Measurements from ENCODE around the gene PLPPR1. TPM values are rescaled to one million over a fixed set of nuclear protein-coding genes. Genes with fewer than 3 reads are reported as not detected.

PLPPR1 gene
- polyA plus RNA-seq, 1 donor = 9.8 TPM

DNA sequence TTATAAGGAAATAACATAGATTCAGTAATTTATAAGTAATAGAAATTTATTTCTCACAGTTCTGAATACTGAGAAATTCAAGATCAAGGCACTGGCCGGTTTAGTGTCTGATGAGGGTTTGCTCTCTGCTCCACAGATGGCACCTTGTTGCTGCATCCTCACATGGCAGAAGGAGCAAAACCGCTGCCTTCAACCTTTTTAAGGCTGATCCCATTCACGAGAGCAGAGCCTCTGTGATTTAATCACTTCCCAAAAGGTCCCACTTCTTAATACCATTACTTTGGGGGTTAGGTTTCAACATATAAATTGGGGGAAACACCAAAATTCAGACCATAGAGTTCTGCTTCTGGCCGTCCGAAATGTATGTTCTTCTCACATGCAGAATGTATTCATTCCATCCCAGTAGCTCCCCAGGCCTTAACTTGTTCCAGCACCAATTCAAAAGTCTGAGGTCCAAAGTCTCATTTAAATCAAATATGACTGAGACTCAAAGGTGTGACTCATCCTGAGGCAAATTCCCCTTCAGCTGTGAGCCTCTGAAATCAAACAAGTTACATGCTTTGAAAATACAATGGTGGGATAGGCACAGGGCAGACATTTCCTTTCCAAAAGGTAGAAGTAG is 325.7 kb downstream of the PLPPR1 start:
- DNase-seq = no peak

DNA sequence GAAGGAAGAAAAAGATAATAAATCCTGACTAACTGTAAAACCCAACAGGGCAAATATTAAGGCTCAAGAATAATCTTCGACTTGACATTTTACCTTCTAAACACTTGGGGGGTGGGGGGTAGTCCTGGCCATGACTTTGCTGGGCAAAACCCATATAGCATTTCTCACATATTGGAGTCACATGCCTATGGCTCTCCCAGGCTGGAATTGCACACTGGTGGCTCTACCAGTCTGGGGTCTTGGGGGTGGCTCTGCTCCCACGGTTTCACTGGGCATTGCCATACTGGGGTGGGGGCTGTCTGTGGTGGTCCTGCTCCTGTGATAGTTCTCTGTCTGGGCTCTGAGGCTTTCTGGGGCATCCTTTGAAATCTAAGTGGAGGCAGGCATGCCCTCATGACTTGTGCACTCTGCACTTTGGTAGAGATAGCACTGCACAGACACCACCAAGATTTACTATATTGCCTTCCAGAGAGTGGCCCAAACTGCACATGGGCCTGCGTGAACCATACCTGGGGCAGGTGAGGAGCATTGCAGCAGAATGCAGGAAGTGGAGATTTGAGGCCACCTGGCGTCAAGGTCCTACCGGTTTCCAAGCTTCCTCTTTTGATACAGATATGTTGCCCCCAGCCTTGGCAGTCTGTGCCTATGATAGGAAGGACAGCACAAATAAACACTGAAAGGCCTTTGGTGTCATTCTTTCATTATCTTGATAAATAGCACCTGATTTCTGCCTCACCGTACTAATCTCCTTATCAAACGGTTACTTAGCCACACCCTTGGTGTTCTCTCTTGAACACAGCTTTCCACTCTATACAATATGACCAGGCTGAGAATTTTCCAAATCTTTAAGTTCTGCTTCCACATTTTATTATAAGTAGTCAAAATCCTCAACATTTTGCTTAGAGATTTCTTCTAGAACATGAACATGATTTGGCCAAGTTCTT is 326.5 kb downstream of the PLPPR1 start:
- no peak for DNase-seq

DNA sequence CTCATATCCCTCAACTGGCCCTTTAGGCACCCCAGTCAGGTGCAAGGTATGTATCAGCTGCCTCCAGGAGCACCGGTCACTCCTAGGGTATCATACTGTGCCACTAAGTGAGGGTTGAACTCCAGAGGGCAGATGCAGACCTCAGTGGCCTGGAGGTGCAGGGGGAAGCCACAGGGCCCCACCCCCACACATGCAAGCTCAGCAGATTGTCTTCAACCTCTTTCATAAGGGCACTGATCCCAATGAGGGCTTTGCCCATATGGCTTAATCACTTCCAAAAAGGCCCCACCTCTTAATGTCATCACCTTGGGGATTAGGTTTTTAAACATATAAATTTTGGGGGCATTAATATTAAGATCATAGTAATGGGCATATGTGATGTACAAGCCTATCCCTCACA is 328.1 kb downstream of the PLPPR1 start:
- DNase-seq = no peak

DNA sequence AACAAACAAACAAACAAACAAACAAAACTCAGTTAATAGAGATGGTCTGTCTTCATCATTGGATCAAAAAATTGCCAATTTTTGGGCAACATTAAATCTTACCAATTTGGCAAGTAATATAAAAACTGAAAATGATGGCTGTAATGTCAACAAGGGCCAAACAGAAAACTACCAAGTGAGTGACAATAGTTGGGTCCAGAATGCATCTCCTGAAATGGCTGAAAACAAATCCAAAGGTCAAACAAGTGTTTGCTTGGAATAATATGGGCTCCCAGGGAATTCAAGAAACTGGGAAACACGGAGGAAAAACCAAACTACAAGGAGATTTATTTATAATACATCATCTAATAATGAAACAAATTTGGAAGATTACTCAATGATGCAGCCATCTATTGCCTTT is 331.2 kb downstream of the PLPPR1 start:
- DNase-seq = no peak

DNA sequence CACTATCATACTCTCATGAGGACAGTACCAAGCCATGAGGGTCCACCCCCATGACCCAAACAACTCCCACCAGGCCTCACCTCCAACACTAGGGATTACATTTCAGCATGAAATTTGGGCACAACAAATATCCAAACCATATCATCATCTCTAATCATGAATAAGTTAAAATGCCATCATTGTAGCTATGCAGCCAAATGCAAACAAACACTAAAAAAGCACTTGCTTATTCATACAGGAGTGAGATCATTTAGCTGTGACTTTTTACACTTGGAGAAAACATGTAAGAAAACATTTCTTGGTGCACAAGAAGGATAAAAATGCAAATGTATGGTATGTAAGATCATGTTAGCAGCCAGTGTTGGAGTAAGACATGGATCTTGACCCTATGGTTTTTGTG is 332.1 kb downstream of the PLPPR1 start:
- no peak for DNase-seq

DNA sequence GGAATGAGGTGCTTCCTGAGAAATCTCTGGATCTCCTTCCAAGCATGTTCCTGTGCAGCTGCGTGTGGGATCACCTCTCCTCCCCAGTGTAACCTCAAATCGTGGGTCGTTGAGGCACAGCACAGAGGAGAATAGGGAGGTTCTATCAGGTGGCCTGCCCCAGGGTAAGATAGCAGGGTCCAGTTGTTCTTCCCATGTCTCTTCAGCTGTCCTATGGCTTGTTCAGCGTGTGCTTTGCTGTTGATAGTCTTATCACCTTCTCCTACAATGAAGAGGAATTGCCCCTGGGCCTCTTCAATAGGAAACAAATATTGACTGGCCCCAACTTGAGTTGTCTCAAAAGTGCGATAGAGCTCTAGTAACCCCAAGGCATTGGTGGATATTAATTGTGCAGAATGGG is 333.9 kb downstream of the PLPPR1 start:
- no peak for DNase-seq

DNA sequence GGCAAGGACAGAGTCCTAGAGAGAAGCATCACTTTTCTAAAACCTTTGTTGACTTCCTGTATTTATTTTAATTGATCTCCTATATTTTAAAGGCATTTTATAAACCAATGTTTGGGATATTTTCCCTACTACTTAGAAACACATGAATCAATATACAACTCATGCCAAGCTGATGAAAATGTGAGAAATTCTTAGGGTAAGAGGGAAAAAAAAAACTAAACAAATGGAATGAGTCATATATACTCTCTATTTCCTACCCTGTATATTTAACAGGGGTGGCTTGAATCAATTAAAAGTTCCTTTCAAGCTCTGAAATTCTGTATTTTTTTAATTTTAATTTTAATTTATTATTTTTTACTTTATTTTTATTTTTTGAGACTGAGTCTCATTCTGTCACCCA is 336.7 kb downstream of the PLPPR1 start:
- DNase-seq = no peak

DNA sequence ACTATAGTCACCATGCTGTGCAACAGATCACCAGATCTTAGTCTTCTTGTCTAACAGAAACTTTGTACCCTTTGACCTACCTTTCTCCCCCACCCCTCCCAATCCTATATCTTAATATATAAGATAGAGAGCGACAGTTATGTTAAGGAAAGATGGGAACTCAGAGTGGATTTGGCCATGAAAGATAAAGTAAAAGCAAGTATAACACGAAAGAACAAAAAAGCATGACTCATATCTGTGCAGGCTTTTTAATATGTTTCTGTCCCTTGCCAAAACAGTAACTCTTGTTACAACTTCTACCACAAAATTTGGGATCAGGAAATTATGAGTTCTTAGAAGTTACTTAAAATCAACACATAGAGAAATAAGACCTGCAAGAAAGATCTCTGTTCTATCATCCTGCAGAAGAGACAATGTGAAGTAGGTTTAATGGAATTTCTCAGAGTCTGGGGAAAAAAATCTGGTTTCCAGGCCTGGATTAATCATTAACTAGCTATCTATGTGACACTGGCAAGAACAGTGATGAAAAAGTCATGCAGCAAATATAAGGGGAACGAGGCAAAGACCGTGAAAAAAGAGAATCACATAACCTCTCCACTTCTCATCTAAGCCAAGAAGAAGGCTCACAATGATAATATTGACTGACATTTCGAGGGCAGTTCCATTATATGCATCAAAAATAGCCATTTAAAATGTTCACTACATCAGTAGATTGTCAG is 337.7 kb downstream of the PLPPR1 start:
- DNase-seq = no peak

DNA sequence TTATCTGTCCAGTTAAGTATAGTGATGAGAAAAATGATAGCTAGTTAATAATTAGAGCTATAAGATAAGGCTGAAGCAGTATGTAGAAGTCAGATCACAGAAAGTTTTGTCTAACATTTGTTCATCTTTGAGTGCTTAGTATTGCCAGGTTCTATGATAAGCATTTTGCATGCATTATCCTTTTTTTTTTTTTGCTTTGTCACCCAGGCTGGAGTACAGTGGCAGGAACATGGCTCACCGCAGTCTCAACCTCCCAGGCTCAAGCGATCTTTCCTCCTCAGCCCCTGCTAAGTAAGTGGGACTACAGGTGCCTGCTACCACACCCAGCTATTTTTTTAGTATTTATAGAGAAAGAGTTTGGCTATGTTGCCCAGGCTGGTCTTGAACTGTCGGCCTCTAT is 338.8 kb downstream of the PLPPR1 start:
- DNase-seq = no peak

DNA sequence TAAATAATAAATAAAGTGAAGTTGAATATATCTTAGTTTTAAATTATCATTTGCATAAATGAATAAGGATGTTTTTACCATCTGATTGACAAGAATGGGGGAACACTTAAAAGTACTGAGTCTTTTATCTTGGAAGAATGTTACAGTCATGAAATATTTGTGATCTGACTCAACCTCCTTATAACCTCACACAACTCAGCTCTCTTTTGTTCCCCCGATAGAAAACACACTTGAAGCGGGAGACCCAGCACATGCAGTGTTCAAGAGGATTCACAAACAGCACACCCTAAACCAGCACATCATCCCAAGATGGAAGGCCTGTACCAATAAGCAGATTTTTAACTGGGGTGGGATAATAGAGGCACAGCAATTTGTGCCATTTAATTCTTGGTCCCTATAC is 340.8 kb downstream of the PLPPR1 start:
- no peak for DNase-seq

DNA sequence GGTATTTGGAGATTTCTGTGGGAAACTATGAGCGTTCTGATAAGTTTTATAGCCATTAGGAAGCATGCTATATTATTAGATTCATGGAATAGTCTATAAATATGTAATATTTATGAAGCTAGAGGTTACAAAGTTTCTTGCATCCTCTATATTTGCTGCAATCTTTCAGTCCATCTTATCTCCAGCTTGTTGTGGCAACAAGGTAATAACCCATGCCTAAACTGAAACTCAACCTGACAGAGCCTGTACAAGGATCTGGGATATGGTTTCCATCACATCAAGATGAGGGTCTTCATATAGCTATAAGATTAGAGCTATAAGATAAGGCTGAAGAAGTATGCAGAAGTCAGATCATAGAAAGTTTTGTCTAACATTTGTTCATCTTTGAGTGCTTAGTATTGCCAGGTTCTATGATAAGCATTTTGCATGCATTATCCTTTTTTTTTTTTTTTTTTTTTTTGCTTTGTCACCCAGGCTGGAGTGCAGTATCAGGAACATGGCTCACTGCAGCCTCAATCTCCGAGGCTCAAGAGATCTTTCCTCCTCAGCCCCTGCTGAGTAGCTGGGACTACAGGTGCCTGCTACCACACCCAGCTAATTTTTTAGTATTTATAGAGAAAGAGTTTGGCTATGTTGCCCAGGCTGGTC is 341.5 kb downstream of the PLPPR1 start:
- DNase-seq = no peak

DNA sequence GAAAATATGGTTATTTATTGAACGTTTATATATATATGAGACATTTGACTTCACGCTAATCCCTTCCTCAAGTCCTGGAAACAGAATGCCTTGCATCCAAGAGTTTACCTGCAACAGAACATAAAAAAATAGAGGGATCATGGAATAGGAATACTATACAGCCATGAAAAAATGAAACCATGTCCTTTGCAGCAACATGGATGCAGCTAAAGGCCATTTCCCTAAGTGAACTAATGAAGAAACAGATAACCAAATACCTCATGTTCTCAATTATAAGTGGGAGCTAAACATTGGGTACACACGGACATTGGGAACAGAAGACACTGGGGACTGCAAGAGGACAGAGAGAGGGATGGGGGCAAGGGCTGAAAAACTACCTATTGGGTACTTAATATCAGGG is 343.3 kb downstream of the PLPPR1 start:
- no peak for DNase-seq

DNA sequence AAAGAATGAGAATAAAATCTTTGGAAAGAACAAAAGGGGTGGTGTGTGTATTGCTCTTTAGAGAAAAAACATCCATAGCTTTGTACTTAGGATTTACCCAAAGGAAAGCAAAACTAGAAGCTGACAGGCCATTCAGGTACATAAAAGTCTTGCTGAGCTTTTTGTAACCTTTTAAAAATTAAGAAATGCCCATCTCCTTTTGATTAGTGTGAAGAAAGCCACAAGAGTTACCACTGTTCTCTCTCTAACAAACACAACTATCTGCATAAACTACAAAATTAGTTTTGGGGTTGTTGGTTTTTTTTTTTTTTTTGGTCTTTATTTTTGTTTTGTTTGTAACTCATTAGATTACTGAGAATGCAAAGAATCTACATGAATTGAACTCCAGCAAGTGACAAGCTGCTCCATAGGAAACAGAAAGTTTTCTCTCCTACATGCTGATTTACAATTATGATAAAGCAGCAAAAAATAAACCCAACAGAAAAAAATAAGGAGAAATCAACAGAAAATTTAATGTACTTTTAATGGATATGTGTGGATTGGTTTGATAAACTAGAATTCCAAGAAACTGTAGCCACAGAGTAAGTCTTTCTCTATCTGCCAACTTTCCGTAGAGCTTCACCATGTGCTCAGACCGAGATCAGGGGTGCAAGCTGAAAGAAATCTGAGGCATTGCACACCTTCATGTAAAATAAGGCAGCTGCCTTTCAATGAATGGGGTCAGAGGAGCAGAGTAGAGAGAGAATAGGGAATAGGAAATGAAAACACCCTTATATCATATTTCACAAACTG is 344.0 kb downstream of the PLPPR1 start:
- DNase-seq = no peak
